CD14-positive monocyte (primary cell): ENCODE measurements around the gene ACKR4. TPM values are rescaled to one million over a fixed set of nuclear protein-coding genes. Genes with fewer than 3 reads are reported as not detected.
A peak's percentile ranks its signal among the peaks of the same experiment; 100 is the strongest.
"Not testable (repeated sequence)": the region's sequence is repeated elsewhere in the genome, so short reads cannot be mapped to it uniquely, and the experiment has no call there.

Source experiments
- DNase-seq, 3 donors: peaks; one replicate each; pipeline ENCODE4 v3.0.0-alpha.2; 2011 to 2022
- H2AFZ ChIP-seq: 2 replicates; pipeline ENCODE4 v1.6.0; 2012; ENCODE audit warnings: mild to moderate bottlenecking, low read depth, low read length, inconsistent platforms; ENCODE audit not compliant: insufficient read depth, poor library complexity, severe bottlenecking
- H3K27ac ChIP-seq, 2 donors: 1 replicate in 1 of 2; 2 replicates in 1 of 2; pipeline ENCODE4 v1.5.1; 2012 to 2013; ENCODE audit warnings: low read length in 2 of 2, control low read depth in 1 of 2, inconsistent platforms in 1 of 2, low read depth in 1 of 2, mild to moderate bottlenecking in 1 of 2
- H3K27me3 ChIP-seq, 2 donors: one replicate each; pipeline versions ENCODE4 v1.6.0 to v1.6.1; 2011 to 2013; ENCODE audit warnings: low read length in 2 of 2; ENCODE audit not compliant: control insufficient read depth in 2 of 2, insufficient read depth in 2 of 2
- H3K36me3 ChIP-seq, 2 donors: replicated peaks in 1 of 2; 1 replicate in 1 of 2; 2 replicates in 1 of 2; pipeline versions ENCODE4 v1.5.1 to v1.6.1; 2012 to 2013; ENCODE audit warnings: low read length in 2 of 2, control low read depth in 1 of 2, inconsistent platforms in 1 of 2, mild to moderate bottlenecking in 1 of 2; ENCODE audit not compliant: insufficient read depth in 2 of 2, control insufficient read depth in 1 of 2
- H3K4me1 ChIP-seq, 2 donors: 1 replicate in 1 of 2; 2 replicates in 1 of 2; pipeline versions ENCODE4 v1.5.1 to v1.6.1; 2012 to 2013; ENCODE audit warnings: low read length in 2 of 2, control low read depth in 1 of 2, inconsistent platforms in 1 of 2, mild to moderate bottlenecking in 1 of 2, moderate library complexity in 1 of 2; ENCODE audit not compliant: insufficient read depth in 2 of 2, control insufficient read depth in 1 of 2
- H3K4me2 ChIP-seq: replicated peaks from 2 replicates; pipeline ENCODE3; 2012; ENCODE audit warnings: low read length, moderate library complexity, mild to moderate bottlenecking; ENCODE audit not compliant: poor library complexity, severe bottlenecking; ENCODE audit errors: extremely low read depth
- H3K4me3 ChIP-seq, 3 experiments: fragments of 200-600 bp in 1 of 3; sonication (generic) in 1 of 3; replicated peaks in 1 of 3; 1 replicate in 2 of 3; 2 replicates in 1 of 3; pipeline ENCODE4 v1.5.1; 2011 to 2013; ENCODE audit warnings: low read length in 3 of 3, mild to moderate bottlenecking in 3 of 3, control low read depth in 2 of 3, low read depth in 2 of 3, inconsistent platforms in 1 of 3, moderate library complexity in 1 of 3
- H3K79me2 ChIP-seq: 2 replicates; pipeline ENCODE4 v1.6.0; 2012; ENCODE audit warnings: mild to moderate bottlenecking, control low read depth, inconsistent platforms, low read length, moderate library complexity; ENCODE audit not compliant: insufficient read depth
- H3K9ac ChIP-seq: 2 replicates; pipeline ENCODE4 v1.6.0; 2017; ENCODE audit warnings: low read length, mild to moderate bottlenecking; ENCODE audit not compliant: insufficient read depth, poor library complexity, severe bottlenecking
- H3K9me3 ChIP-seq, 2 donors: replicated peaks in 1 of 2; 1 replicate in 1 of 2; 2 replicates in 1 of 2; pipeline versions ENCODE4 v1.5.1 to v1.6.1; 2012 to 2013; ENCODE audit warnings: low read length in 2 of 2, control low read depth in 1 of 2; ENCODE audit not compliant: control insufficient read depth in 1 of 2, insufficient read depth in 1 of 2
- H4K20me1 ChIP-seq: 2 replicates; pipeline ENCODE4 v1.6.0; 2012; ENCODE audit warnings: mild to moderate bottlenecking, low read length, control low read depth, moderate library complexity; ENCODE audit not compliant: insufficient read depth
- H3K27ac Mint-ChIP-seq, 7 donors: one replicate each; pipeline ENCODE4 v1.8.0; 2020; ENCODE audit warnings: mild to moderate bottlenecking in 7 of 7, mixed read lengths in 7 of 7, moderate library complexity in 6 of 7, inconsistent platforms in 2 of 7
- H3K27me3 Mint-ChIP-seq, 3 donors: one replicate each; pipeline ENCODE4 v1.8.0; 2021 to 2022; ENCODE audit warnings: low read depth in 3 of 3, mild to moderate bottlenecking in 3 of 3, mixed read lengths in 3 of 3, moderate library complexity in 3 of 3, inconsistent platforms in 1 of 3
- H3K36me3 Mint-ChIP-seq, 2 donors: one replicate each; pipeline ENCODE4 v1.8.0; 2020; ENCODE audit warnings: mixed read lengths in 2 of 2, inconsistent platforms in 1 of 2, mild to moderate bottlenecking in 1 of 2
- H3K4me1 Mint-ChIP-seq: one replicate; pipeline ENCODE4 v1.8.0; 2020; ENCODE audit warnings: mild to moderate bottlenecking, mixed read lengths
- H3K4me3 Mint-ChIP-seq, 2 donors: one replicate each; pipeline ENCODE4 v1.8.0; 2020; ENCODE audit warnings: mild to moderate bottlenecking in 2 of 2, mixed read lengths in 2 of 2, moderate library complexity in 1 of 2
- H3K9me3 Mint-ChIP-seq, 7 donors: one replicate each; pipeline ENCODE4 v1.8.0; 2020 to 2022; ENCODE audit warnings: mixed read lengths in 7 of 7, mild to moderate bottlenecking in 6 of 7, moderate library complexity in 6 of 7, inconsistent platforms in 2 of 7
- WGBS: methylation state at CpG from one replicate; pipeline ENCODE4 v1.1.5; 2013; ENCODE audit warnings: missing lambda C conversion rate; ENCODE audit not compliant: insufficient coverage; 5-methylcytosine and 5-hydroxymethylcytosine counted together
- intact Hi-C, 2 donors: fragments of 100-400 bp; cut with micrococcal nuclease; formaldehyde crosslinking; loops; one replicate each; pipeline versions ENCODE4 v1.15.0 to v1.15.1; 2023
- polyA plus RNA-seq, 3 donors: library from polyadenylated mRNA; depleted of rRNA in 1 of 3; unstranded in 2 of 3; stranded (reverse) in 1 of 3; fragments of 300-500 nt in 2 of 3; fragments of >200 nt in 1 of 3; fragmentation: Illumina TruSeq in 2 of 3; gene quantifications; 1 replicate in 2 of 3; 2 replicates in 1 of 3; pipeline ENCODE4 v1.2.3, GENCODE V29; 2012 to 2021
- TF ChIP-seq, protein P1 (sequence below): fragments of 200-600 bp; IDR thresholded peaks from one replicate; pipeline ENCODE4 v1.8.0; 2022; ENCODE audit warnings: antibody characterized with exemption, mild to moderate bottlenecking

ACKR4 gene
- polyA plus RNA-seq, 3 donors = 0.09 TPM; not detected in 2

DNA sequence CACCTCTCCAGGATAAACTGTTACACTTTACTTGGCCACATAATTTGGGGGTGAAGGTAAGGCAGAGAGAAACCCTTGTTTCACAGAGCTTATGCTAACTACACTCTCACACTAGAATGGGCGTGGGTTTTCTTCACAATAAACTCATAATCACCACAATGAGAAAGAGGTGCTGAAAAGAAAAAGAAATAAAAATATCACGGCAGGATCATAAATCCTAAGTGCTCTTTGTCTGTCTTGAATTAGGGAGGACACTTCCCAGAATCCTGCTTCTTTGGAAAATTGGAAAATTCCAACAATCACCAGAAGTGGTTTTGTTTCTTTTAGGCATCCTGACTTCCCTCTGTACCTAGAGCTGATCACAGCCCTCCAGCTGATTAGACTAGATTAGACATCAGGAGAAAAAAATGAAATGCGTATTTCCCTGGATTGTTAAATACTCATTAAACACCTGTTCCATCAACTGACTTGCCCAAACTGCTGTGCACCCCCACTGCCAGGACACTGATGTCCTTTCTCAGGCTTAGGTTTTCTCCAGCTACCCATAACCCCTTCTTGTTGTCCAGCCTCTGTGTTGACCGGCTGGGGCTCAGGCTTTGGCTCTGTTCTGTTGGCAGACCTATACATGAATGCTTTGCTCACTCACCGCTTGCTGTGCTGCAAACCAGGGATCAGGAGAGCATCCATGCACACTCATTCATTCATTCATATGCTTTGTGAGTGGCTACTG is 41.6 kb upstream of the ACKR4 start:
- Histone ChIP-seq H3K4me3 (no peak overlapping the region), H3K4me1 (peaks cover 4 to 5% of the 10 kb centered on the region in 2 donors), H2AFZ (no peak overlapping the region), H3K9ac (no peak overlapping the region), H3K9me3 (no peaks in the 10 kb centered on the region), H3K36me3 (no peaks in the 10 kb centered on the region), H4K20me1 (no peaks in the 10 kb centered on the region), H3K79me2 (no peaks in the 10 kb centered on the region), H3K27me3 (no peaks in the 10 kb centered on the region), H3K4me2 (no peak overlapping the region), H3K27ac (no peak overlapping the region)
- WGBS = 100% methylated on average over 1 of the region's 5 CpGs
- TF ChIP-seq, protein P1, sequence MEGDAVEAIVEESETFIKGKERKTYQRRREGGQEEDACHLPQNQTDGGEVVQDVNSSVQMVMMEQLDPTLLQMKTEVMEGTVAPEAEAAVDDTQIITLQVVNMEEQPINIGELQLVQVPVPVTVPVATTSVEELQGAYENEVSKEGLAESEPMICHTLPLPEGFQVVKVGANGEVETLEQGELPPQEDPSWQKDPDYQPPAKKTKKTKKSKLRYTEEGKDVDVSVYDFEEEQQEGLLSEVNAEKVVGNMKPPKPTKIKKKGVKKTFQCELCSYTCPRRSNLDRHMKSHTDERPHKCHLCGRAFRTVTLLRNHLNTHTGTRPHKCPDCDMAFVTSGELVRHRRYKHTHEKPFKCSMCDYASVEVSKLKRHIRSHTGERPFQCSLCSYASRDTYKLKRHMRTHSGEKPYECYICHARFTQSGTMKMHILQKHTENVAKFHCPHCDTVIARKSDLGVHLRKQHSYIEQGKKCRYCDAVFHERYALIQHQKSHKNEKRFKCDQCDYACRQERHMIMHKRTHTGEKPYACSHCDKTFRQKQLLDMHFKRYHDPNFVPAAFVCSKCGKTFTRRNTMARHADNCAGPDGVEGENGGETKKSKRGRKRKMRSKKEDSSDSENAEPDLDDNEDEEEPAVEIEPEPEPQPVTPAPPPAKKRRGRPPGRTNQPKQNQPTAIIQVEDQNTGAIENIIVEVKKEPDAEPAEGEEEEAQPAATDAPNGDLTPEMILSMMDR = no peak
- intact Hi-C loops = no loop called here
- Mint-ChIP-seq H3K27me3 (peaks cover 0 to 3% (median 0%) of the 10 kb centered on the region in 3 donors), H3K9me3 (peaks cover 0 to 2% (median 0%) of the 10 kb centered on the region in 7 donors), H3K4me3 (no peak overlapping the region), H3K27ac (peak overlapping the region in 1 of 7 donors; percentile 78), H3K36me3 (peaks cover 4 to 12% of the 10 kb centered on the region in 2 donors), H3K4me1 (peaks cover 7% of the 10 kb centered on the region)
- DNase-seq = no peak

DNA sequence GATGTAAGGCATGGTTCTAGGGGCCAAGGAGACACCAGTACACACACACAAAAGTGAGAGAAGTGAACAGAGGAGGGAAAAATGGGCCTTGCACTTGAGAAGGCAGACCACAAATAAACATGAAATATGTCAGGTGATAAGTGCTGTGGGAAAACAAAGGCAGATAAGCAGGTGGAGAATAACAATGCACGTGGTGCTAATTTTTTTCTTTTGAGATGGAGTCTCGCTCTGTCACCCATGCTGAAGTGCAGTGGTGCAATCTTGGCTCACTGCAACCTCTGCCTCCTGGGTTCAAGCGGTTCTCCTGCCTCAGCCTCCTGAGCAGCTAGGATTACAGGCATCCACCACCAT is 41.1 kb upstream of the ACKR4 start:
- H3K79me2 ChIP-seq, H3K4me3 ChIP-seq, DNase-seq, H3K9me3 ChIP-seq, H4K20me1 ChIP-seq, H3K27ac ChIP-seq, H3K4me2 ChIP-seq, H3K4me1 ChIP-seq, intact Hi-C loops, H3K9ac ChIP-seq, H3K27me3 ChIP-seq, H3K27me3 Mint-ChIP-seq, H3K4me3 Mint-ChIP-seq, H3K9me3 Mint-ChIP-seq, H3K4me1 Mint-ChIP-seq, H3K36me3 ChIP-seq, H2AFZ ChIP-seq: not testable (repeated sequence)
- Mint-ChIP-seq H3K27ac (peak overlapping the region in 1 of 7 donors; percentile 78), H3K36me3 (peaks cover 6 to 16% of the 10 kb centered on the region in 2 donors)
- WGBS = 85% methylated on average over 3 of the region's 3 CpGs
